Measurements from ENCODE around the gene ENTHD1.
A peak's percentile ranks its signal among the peaks of the same experiment; 100 is the strongest.

GRCh38 chr22:39739338-39740027 is 154.1 kb downstream of the ENTHD1 start:
- no peak for TF ChIP-seq GLIS1 (tag by site-specific recombination; IDR thresholded peaks at IDR 0.05)
- TF ChIP-seq ZNF449 (tag by site-specific recombination; IDR thresholded peaks at IDR 0.05), result no peak
- TF ChIP-seq ZBTB7A (tag by site-specific recombination; IDR thresholded peaks at IDR 0.05; ENCODE audit: low read depth), result no peak
- TF ChIP-seq, protein P1, sequence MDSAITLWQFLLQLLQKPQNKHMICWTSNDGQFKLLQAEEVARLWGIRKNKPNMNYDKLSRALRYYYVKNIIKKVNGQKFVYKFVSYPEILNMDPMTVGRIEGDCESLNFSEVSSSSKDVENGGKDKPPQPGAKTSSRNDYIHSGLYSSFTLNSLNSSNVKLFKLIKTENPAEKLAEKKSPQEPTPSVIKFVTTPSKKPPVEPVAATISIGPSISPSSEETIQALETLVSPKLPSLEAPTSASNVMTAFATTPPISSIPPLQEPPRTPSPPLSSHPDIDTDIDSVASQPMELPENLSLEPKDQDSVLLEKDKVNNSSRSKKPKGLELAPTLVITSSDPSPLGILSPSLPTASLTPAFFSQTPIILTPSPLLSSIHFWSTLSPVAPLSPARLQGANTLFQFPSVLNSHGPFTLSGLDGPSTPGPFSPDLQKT (IDR thresholded peaks at IDR 0.05; ENCODE audit: borderline replicate concordance, low read depth, low read length), result no peak
- no peak for TF ChIP-seq HOXC10 (CRISPR knock-in tag; IDR thresholded peaks at IDR 0.05)
- no peak for TF ChIP-seq ZNF473 (tag by site-specific recombination; IDR thresholded peaks at IDR 0.05)
- TF ChIP-seq SCRT1 (tag by site-specific recombination; IDR thresholded peaks at IDR 0.05; ENCODE audit: borderline replicate concordance), result no peak
- peak; percentile 74 for TF ChIP-seq SETDB1 (IDR thresholded peaks at IDR 0.05; ENCODE audit: insufficient read length, low read length)
- no peak for TF ChIP-seq ZBTB21 (tag by site-specific recombination; IDR thresholded peaks at IDR 0.05)
- TF ChIP-seq, protein P2, sequence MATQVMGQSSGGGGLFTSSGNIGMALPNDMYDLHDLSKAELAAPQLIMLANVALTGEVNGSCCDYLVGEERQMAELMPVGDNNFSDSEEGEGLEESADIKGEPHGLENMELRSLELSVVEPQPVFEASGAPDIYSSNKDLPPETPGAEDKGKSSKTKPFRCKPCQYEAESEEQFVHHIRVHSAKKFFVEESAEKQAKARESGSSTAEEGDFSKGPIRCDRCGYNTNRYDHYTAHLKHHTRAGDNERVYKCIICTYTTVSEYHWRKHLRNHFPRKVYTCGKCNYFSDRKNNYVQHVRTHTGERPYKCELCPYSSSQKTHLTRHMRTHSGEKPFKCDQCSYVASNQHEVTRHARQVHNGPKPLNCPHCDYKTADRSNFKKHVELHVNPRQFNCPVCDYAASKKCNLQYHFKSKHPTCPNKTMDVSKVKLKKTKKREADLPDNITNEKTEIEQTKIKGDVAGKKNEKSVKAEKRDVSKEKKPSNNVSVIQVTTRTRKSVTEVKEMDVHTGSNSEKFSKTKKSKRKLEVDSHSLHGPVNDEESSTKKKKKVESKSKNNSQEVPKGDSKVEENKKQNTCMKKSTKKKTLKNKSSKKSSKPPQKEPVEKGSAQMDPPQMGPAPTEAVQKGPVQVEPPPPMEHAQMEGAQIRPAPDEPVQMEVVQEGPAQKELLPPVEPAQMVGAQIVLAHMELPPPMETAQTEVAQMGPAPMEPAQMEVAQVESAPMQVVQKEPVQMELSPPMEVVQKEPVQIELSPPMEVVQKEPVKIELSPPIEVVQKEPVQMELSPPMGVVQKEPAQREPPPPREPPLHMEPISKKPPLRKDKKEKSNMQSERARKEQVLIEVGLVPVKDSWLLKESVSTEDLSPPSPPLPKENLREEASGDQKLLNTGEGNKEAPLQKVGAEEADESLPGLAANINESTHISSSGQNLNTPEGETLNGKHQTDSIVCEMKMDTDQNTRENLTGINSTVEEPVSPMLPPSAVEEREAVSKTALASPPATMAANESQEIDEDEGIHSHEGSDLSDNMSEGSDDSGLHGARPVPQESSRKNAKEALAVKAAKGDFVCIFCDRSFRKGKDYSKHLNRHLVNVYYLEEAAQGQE (tag by site-specific recombination; IDR thresholded peaks at IDR 0.05), result no peak
